Panc1 (cell line): ENCODE measurements around the gene CA12. TPM values are rescaled to one million over a fixed set of nuclear protein-coding genes. Genes with fewer than 3 reads are reported as not detected.

ENCODE experiments used
- ATAC-seq: fragments of 200-7000 bp; cut with Tn5 transposase; 2 replicates; pipeline ENCODE4 v1.9.1; 2020; ENCODE audit warnings: mild to moderate bottlenecking, moderate library complexity
- BruUV-seq: library from RNA; stranded (reverse); fragments of 400-500 nt; replicated peaks from 2 replicates; lab custom pipeline; 2021; lab: Mats Ljungman, UMichigan
- CTCF ChIA-PET: fragments of 300-600 bp; sonication (Branson Sonifier 250); formaldehyde crosslinking; loops from one replicate; lab custom pipeline; 2022; ENCODE audit warnings: antibody characterized with exemption; lab: Charles Lee
- POLR2A ChIA-PET: fragments of 300-600 bp; sonication (Branson Sonifier 250); formaldehyde crosslinking; loops from one replicate; lab custom pipeline; 2022; ENCODE audit warnings: antibody characterized with exemption; lab: Charles Lee
- DNase-seq: peaks from one replicate; pipeline ENCODE4 v3.0.0-alpha.2; 2010; ENCODE audit warnings: low read depth, low spot score
- H3K27ac ChIP-seq: 2 replicates; pipeline ENCODE4 v1.5.1; 2011; ENCODE audit warnings: mild to moderate bottlenecking, low read length, inconsistent platforms
- H3K27me3 ChIP-seq: fragments of 200-500 bp; sonication (Bioruptor generic); 2 replicates; pipeline ENCODE4 v1.6.0; 2014; ENCODE audit warnings: low read length, inconsistent platforms; ENCODE audit not compliant: control insufficient read depth, insufficient read depth
- H3K36me3 ChIP-seq: fragments of 200-500 bp; sonication (Bioruptor generic); 2 replicates; pipeline ENCODE4 v1.5.1; 2014; ENCODE audit warnings: inconsistent platforms, mild to moderate bottlenecking, low read length, moderate library complexity; ENCODE audit not compliant: control insufficient read depth, insufficient read depth
- H3K4me1 ChIP-seq: 2 replicates; pipeline ENCODE4 v1.5.1; 2011; ENCODE audit warnings: inconsistent platforms, mild to moderate bottlenecking, low read length, moderate library complexity; ENCODE audit not compliant: control insufficient read depth, insufficient read depth
- H3K4me3 ChIP-seq, 2 experiments: 2 replicates each; pipeline ENCODE4 v1.5.1; 2011 to 2012; ENCODE audit warnings: low read depth in 2 of 2, low read length in 2 of 2, mild to moderate bottlenecking in 2 of 2, inconsistent platforms in 1 of 2, moderate library complexity in 1 of 2
- H3K9me3 ChIP-seq: fragments of 200-500 bp; sonication (Bioruptor generic); 2 replicates; pipeline ENCODE4 v1.5.1; 2014; ENCODE audit warnings: low read depth, mild to moderate bottlenecking, inconsistent platforms, low read length, moderate library complexity; ENCODE audit not compliant: control insufficient read depth, insufficient read depth
- POLR2AphosphoS5 ChIP-seq: IDR thresholded peaks from 2 replicates; pipeline ENCODE4 v1.6.1; 2012; ENCODE audit warnings: mild to moderate bottlenecking, low read depth, low read length, moderate library complexity
- SIN3A ChIP-seq: IDR thresholded peaks from 2 replicates; pipeline ENCODE4 v1.6.1; 2012; ENCODE audit warnings: low read depth, mild to moderate bottlenecking, low read length, moderate library complexity, borderline replicate concordance; ENCODE audit not compliant: insufficient read depth
- TCF7L2 ChIP-seq: IDR thresholded peaks from 2 replicates; pipeline ENCODE4 v1.6.1; 2011; ENCODE audit warnings: mild to moderate bottlenecking, low read depth, low read length, inconsistent platforms
- in situ Hi-C: cut with HindIII; loops from 2 replicates; pipeline ENCODE4 v1.10.0; 2016; ENCODE audit warnings: low sequenced_read_pairs, low pct_unique_long_range_greater_than_20kb
- intact Hi-C: fragments of 100-400 bp; cut with micrococcal nuclease; formaldehyde crosslinking; loops from one replicate; pipeline ENCODE4 v1.10.0; 2022; ENCODE audit not compliant: unreplicated experiment
- total RNA-seq: library from RNA; stranded (reverse); gene quantifications from one replicate; pipeline ENCODE4 v1.2.1, GENCODE V29; 2021; ENCODE audit not compliant: unreplicated experiment
- TF ChIP-seq, protein P1 (sequence below), 2 experiments: IDR thresholded peaks; 2 replicates each; pipeline ENCODE4 v1.6.1; 2011 to 2012; ENCODE audit warnings: low read depth in 2 of 2, control low read depth in 1 of 2, low read length in 1 of 2, mild to moderate bottlenecking in 1 of 2, moderate library complexity in 1 of 2; ENCODE audit not compliant: insufficient read depth in 1 of 2
- TF ChIP-seq, protein P2 (sequence below): fragments of 450-650 bp; IDR thresholded peaks from 2 replicates; pipeline ENCODE4 v1.5.1; 2017; ENCODE audit warnings: mild to moderate bottlenecking

CA12 gene
- total RNA-seq, 1 experiment from 2014 or later: 0.74 TPM

DNA sequence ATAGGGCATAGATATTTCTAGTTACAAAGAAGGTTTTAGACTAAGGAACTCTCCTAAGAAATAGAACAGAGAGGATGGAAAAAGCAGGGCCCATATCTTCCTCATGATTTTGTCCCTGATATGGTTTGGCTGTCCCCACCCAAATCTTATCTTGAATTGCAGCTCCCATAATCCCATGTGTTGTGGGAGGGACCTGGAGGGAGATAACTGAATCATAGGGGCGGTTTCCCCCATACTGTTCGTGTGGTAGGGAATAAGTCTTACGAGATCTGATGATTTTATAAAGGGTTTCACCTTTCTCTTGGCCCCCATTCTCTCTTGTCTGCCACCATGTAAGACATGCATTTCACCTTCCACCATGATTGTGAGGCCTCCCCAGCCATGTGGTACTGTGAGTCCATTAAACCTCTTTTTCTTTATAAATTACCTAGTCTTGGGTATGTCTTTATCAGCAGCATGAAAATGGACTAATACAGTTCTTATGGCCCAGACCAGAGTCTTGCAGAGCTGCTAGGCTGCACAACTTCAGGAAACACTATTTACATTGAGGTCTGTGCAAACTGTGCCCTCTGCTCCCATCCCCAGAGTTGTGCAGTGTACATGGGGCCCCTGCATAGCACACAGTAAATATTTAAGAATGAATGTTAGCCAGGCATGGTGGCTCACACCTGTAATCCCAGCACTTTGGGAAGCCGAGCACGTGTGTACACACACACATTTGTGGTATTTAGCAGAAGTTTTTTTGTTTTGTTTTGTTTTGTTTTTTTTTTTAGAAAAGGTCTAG lies 20.3 kb upstream of the CA12 start:
- BruUV-seq: no TSS peak
- DNase-seq: no peak
- Histone ChIP-seq H3K27me3 (no peaks in the 10 kb centered on the region), H3K9me3 (no peaks in the 10 kb centered on the region), H3K4me1 (no peaks in the 10 kb centered on the region), H3K27ac (no peak overlapping the region), H3K4me3 (no peak overlapping the region), H3K36me3 (no peaks in the 10 kb centered on the region)
- intact Hi-C loops (loop anchor here (10.0 kb wide), 1 partner anchor 217 kb away; the partner anchor contains the start of gene RAB8B), in situ Hi-C loops (loop anchor here (5.0 kb wide), 1 partner anchor 95 kb away; no protein-coding TSS in a partner anchor)
- CTCF ChIA-PET: interaction anchor here (0.5 to 2.8 kb wide), 12 partner anchors 10 to 665 kb away, joined by 3 to 11 read pairs (median 4); partner anchors contain the start of gene CA12
- TF ChIP-seq, protein P1, sequence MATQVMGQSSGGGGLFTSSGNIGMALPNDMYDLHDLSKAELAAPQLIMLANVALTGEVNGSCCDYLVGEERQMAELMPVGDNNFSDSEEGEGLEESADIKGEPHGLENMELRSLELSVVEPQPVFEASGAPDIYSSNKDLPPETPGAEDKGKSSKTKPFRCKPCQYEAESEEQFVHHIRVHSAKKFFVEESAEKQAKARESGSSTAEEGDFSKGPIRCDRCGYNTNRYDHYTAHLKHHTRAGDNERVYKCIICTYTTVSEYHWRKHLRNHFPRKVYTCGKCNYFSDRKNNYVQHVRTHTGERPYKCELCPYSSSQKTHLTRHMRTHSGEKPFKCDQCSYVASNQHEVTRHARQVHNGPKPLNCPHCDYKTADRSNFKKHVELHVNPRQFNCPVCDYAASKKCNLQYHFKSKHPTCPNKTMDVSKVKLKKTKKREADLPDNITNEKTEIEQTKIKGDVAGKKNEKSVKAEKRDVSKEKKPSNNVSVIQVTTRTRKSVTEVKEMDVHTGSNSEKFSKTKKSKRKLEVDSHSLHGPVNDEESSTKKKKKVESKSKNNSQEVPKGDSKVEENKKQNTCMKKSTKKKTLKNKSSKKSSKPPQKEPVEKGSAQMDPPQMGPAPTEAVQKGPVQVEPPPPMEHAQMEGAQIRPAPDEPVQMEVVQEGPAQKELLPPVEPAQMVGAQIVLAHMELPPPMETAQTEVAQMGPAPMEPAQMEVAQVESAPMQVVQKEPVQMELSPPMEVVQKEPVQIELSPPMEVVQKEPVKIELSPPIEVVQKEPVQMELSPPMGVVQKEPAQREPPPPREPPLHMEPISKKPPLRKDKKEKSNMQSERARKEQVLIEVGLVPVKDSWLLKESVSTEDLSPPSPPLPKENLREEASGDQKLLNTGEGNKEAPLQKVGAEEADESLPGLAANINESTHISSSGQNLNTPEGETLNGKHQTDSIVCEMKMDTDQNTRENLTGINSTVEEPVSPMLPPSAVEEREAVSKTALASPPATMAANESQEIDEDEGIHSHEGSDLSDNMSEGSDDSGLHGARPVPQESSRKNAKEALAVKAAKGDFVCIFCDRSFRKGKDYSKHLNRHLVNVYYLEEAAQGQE (IDR thresholded peaks at IDR 0.05; ENCODE audit: insufficient read depth in 1 of 2, low read depth in 2 of 2, low read length in 1 of 2): no peak
- TF ChIP-seq TCF7L2: no peak
- no peak for TF ChIP-seq POLR2AphosphoS5
- TF ChIP-seq, protein P2, sequence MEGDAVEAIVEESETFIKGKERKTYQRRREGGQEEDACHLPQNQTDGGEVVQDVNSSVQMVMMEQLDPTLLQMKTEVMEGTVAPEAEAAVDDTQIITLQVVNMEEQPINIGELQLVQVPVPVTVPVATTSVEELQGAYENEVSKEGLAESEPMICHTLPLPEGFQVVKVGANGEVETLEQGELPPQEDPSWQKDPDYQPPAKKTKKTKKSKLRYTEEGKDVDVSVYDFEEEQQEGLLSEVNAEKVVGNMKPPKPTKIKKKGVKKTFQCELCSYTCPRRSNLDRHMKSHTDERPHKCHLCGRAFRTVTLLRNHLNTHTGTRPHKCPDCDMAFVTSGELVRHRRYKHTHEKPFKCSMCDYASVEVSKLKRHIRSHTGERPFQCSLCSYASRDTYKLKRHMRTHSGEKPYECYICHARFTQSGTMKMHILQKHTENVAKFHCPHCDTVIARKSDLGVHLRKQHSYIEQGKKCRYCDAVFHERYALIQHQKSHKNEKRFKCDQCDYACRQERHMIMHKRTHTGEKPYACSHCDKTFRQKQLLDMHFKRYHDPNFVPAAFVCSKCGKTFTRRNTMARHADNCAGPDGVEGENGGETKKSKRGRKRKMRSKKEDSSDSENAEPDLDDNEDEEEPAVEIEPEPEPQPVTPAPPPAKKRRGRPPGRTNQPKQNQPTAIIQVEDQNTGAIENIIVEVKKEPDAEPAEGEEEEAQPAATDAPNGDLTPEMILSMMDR: no peak
- TF ChIP-seq SIN3A: no peak
- POLR2A ChIA-PET: interaction anchor here (0.6 kb wide), 1 partner anchor 70 kb away, joined by 3 read pairs; no protein-coding TSS in a partner anchor
- ATAC-seq: no peak

DNA sequence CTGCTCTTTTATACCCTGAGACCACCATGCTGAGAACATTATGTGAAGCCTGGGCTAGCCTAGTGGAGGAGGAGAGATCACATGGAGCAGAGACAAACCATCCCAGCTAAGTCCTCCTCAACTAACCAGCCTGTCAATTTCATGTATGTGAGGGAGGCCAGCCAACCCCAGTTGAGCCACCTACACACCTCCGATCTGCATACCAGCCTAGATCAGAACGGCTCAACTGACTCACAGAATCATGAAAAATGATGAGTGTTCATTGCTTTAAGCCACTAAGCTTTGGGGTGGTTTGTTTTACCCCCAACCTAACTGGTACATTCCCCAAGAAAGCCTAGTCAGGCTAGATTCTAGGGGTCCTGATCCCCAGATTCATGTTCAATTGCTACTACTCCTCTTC lies 19.4 kb upstream of the CA12 start:
- TF ChIP-seq TCF7L2 (no peak), SIN3A (no peak), POLR2AphosphoS5 (no peak)
- TF ChIP-seq, protein P2: no peak
- TF ChIP-seq, protein P1 (IDR thresholded peaks at IDR 0.05; ENCODE audit: insufficient read depth in 1 of 2, low read depth in 2 of 2, low read length in 1 of 2): no peak
- no peak overlapping the region for H3K27ac ChIP-seq
- DNase-seq: no peak
- no peak for ATAC-seq
- no peaks in the 10 kb centered on the region for H3K9me3 ChIP-seq
- no peaks in the 10 kb centered on the region for H3K4me1 ChIP-seq
- BruUV-seq: no TSS peak
- intact Hi-C loops: loop anchor here (10.0 kb wide), 1 partner anchor 216 kb away; the partner anchor contains the start of gene RAB8B
- H3K27me3 ChIP-seq: no peaks in the 10 kb centered on the region
- H3K36me3 ChIP-seq: no peaks in the 10 kb centered on the region
- CTCF ChIA-PET: interaction anchor here (2.8 kb wide), 1 partner anchor 353 kb away, joined by 11 read pairs; no protein-coding TSS in a partner anchor
- POLR2A ChIA-PET: no interaction called here
- in situ Hi-C loops: loop anchor here (5.0 kb wide), 1 partner anchor 94 kb away; no protein-coding TSS in a partner anchor
- no peak overlapping the region for H3K4me3 ChIP-seq
